GM23338 (cell line): ENCODE measurements around the gene NOTCH1. TPM values are rescaled to one million over a fixed set of nuclear protein-coding genes. Genes with fewer than 3 reads are reported as not detected.

Source experiments
- ATAC-seq: fragments of 200-7000 bp; cut with Tn5 transposase; 3 replicates; pipeline ENCODE4 v1.9.1; 2020
- DNase-seq: peaks from one replicate; pipeline ENCODE4 v3.0.0-alpha.2; 2015; ENCODE audit warnings: low spot score
- H2AFZ ChIP-seq: fragments of 200-600 bp; sonication (generic); 2 replicates; pipeline ENCODE4 v1.8.0; 2016; ENCODE audit warnings: antibody characterized with exemption, mild to moderate bottlenecking, moderate library complexity
- H3F3A ChIP-seq: fragments of 200-600 bp; sonication (generic); replicated peaks from 2 replicates; pipeline ENCODE4 v1.8.0; 2017; ENCODE audit warnings: antibody characterized with exemption, mixed run types, low read depth
- H3K27ac ChIP-seq: fragments of 200-600 bp; sonication (generic); 2 replicates; pipeline ENCODE4 v1.6.1; 2016; ENCODE audit warnings: low read depth
- H3K27me3 ChIP-seq: fragments of 200-600 bp; sonication (generic); 2 replicates; pipeline ENCODE4 v1.8.0; 2016; ENCODE audit warnings: mild to moderate bottlenecking, mixed run types, moderate library complexity; ENCODE audit not compliant: insufficient read depth
- H3K36me3 ChIP-seq: fragments of 200-600 bp; sonication (generic); 2 replicates; pipeline ENCODE4 v1.8.0; 2016; ENCODE audit warnings: mild to moderate bottlenecking; ENCODE audit not compliant: insufficient read depth
- H3K4me1 ChIP-seq: fragments of 200-600 bp; sonication (generic); 2 replicates; pipeline ENCODE4 v1.8.0; 2016; ENCODE audit warnings: mild to moderate bottlenecking, moderate library complexity; ENCODE audit not compliant: insufficient read depth
- H3K4me2 ChIP-seq: fragments of 200-600 bp; sonication (generic); 2 replicates; pipeline ENCODE4 v1.7.1; 2017; ENCODE audit warnings: mixed run types
- H3K4me3 ChIP-seq: fragments of 200-600 bp; sonication (generic); 2 replicates; pipeline ENCODE4 v1.6.1; 2016; ENCODE audit warnings: mixed run types
- H3K79me2 ChIP-seq: fragments of 200-600 bp; sonication (generic); replicated peaks from 2 replicates; pipeline ENCODE4 v1.8.0; 2017; ENCODE audit warnings: mild to moderate bottlenecking; ENCODE audit not compliant: insufficient read depth
- H3K9me2 ChIP-seq: fragments of 200-600 bp; sonication (generic); 2 replicates; pipeline ENCODE4 v1.8.0; 2017; ENCODE audit not compliant: insufficient read depth
- H4K20me1 ChIP-seq: fragments of 200-600 bp; sonication (generic); replicated peaks from 2 replicates; pipeline ENCODE4 v1.8.0; 2017; ENCODE audit warnings: mild to moderate bottlenecking; ENCODE audit not compliant: insufficient read depth
- H3K27ac Mint-ChIP-seq: 2 replicates; pipeline ENCODE4 v1.8.0; 2020; ENCODE audit warnings: inconsistent platforms, mild to moderate bottlenecking, moderate library complexity, mixed read lengths
- H3K27me3 Mint-ChIP-seq: 3 replicates; pipeline ENCODE4 v1.8.0; 2022; ENCODE audit warnings: low read depth, mild to moderate bottlenecking, moderate library complexity, mixed read lengths, inconsistent platforms; ENCODE audit not compliant: insufficient read depth, poor library complexity
- H3K36me3 Mint-ChIP-seq: 3 replicates; pipeline ENCODE4 v1.8.0; 2021; ENCODE audit warnings: low read depth, mild to moderate bottlenecking, inconsistent platforms, moderate library complexity, mixed read lengths
- H3K4me1 Mint-ChIP-seq: 3 replicates; pipeline ENCODE4 v1.8.0; 2020; ENCODE audit warnings: mild to moderate bottlenecking, inconsistent platforms, mixed read lengths
- H3K4me3 Mint-ChIP-seq: 3 replicates; pipeline ENCODE4 v1.8.0; 2021; ENCODE audit warnings: moderate library complexity, mild to moderate bottlenecking, inconsistent platforms, mixed read lengths
- H3K9me3 Mint-ChIP-seq: 3 replicates; pipeline ENCODE4 v1.8.0; 2020; ENCODE audit warnings: moderate library complexity, mild to moderate bottlenecking, inconsistent platforms, mixed read lengths
- CTCF ChIP-seq, 2 experiments: fragments of 200-600 bp in 1 of 2; sonication (generic) in 1 of 2; conservative IDR thresholded peaks; 2 replicates each; pipeline versions ENCODE4 v1.5.1 to v1.6.1; 2016 to 2017; ENCODE audit warnings: antibody characterized with exemption in 2 of 2, low read depth in 2 of 2, mild to moderate bottlenecking in 2 of 2, moderate library complexity in 1 of 2
- EZH2phosphoT487 ChIP-seq: fragments of 200-600 bp; sonication (generic); IDR thresholded peaks from one replicate; pipeline ENCODE4 v1.8.1; 2018; ENCODE audit warnings: antibody characterized with exemption; ENCODE audit not compliant: unreplicated experiment
- REST ChIP-seq: IDR thresholded peaks from one replicate; pipeline ENCODE4 v1.6.1; 2018; ENCODE audit warnings: antibody characterized with exemption; ENCODE audit not compliant: unreplicated experiment
- ZNF114 ChIP-seq: fragments of 250-450 bp; sonication (Bioruptor Pico); IDR thresholded peaks from 2 replicates; pipeline ENCODE4 v1.5.0; 2020; ENCODE audit warnings: mild to moderate bottlenecking, moderate library complexity
- ZNF462 ChIP-seq: fragments of 250-450 bp; sonication (Bioruptor Pico); IDR thresholded peaks from 2 replicates; pipeline ENCODE4 v1.5.0; 2020; ENCODE audit warnings: mild to moderate bottlenecking, moderate library complexity
- polyA plus RNA-seq: library from polyadenylated mRNA; unstranded; fragments of >200 nt; fragmentation: Nextera tagmentation; extraction: Ambion mirVana; gene quantifications from 2 replicates; pipeline ENCODE4 v1.2.1, GENCODE V29; 2016
- total RNA-seq: library from RNA; depleted of rRNA; stranded (reverse); fragments of >200 nt; shearing (Covaris generic); gene quantifications from 2 replicates; pipeline ENCODE4 v1.2.3, GENCODE V29; 2014

The NOTCH1 gene
- total and polyA plus RNA-seq, 2 experiments from 2014 or later: 9.9 to 97.2 TPM

DNA sequence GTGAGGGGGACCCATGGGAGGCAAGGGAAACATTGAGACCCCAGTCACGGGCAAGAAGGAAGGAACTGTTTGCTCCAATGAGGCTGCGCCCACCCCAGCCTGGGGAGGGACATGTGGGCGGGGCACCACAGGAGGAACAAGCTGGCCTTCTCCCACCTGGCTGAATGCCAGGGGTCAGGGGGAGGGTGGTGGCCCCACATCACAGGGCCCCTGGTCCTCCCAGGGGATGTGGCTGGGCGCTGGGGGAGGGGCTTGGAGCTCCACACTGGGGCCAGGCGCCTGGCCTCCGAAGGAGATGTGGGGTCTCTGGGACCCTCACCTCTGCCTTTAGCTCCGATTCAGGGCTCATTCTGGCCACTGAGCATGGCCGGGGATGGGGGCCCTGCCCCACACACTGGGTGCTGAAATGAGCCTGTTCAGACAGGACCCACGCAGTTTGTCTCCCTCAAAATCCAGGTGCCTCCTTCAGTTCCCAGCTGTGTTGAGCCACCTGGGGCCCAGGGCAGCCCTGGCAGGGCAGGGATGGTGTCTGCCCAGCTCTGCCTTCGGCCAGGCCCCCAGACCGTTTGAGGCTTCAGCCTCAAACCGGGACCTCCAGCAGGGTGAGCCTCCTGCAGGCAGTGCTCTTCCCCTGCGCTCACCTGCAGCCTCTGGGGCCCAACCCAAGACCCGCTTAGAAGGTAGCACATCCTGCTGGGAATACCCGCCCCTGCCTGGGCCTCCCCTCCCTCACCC, 33.2 kb upstream of the NOTCH1 start:
- Histone ChIP-seq H2AFZ (no peak overlapping the region), H3K79me2 (no peaks in the 10 kb centered on the region), H3K4me2 (no peak overlapping the region; the same call in 1 of the 2 replicates), H3K36me3 (no peaks in the 10 kb centered on the region), H3F3A (peaks cover 25% of the 10 kb centered on the region), H3K27ac (0 out of 2 replicates have a peak overlapping the region, but pooled peaks have one; percentile 26), H3K27me3 (no peaks in the 10 kb centered on the region), H4K20me1 (no peaks in the 10 kb centered on the region), H3K4me3 (no peak overlapping the region), H3K4me1 (peaks cover 10% of the 10 kb centered on the region), H3K9me2 (0 out of 2 replicates have a peak, but pooled peaks cover 7% of the 10 kb centered on the region)
- ATAC-seq (peak; percentile 51), DNase-seq (no peak)
- Mint-ChIP-seq H3K9me3 (no peaks in the 10 kb centered on the region), H3K4me3 (peak overlapping the region; percentile 19; the same call in 1 of the 3 replicates), H3K4me1 (peaks cover 17% of the 10 kb centered on the region), H3K27me3 (peaks cover 23% of the 10 kb centered on the region), H3K36me3 (peaks cover 5% of the 10 kb centered on the region; the same call in 1 of the 3 replicates), H3K27ac (no peak overlapping the region)
- TF ChIP-seq REST: no peak
- TF ChIP-seq CTCF (conservative IDR thresholded peaks at IDR 0.05; ENCODE audit: low read depth in 2 of 2): 0 out of 4 replicates have a peak, but pooled peaks of 1 of the 2 experiments have one; percentile 13
- no peak for TF ChIP-seq ZNF462
- TF ChIP-seq EZH2phosphoT487: no peak
- TF ChIP-seq ZNF114 (CRISPR knock-in tag): no peak
